Activated CD8-positive, alpha-beta memory T cell treated with anti-CD3 and anti-CD28 coated beads for 1 hour (primary cell): ENCODE measurements around the gene HECTD4.
"Not testable (repeated sequence)": the region's sequence is repeated elsewhere in the genome, so short reads cannot be mapped to it uniquely, and the experiment has no call there.

Experiments used
- DNase-seq, 2 donors: peaks; one replicate each; pipeline ENCODE4 v3.0.0-alpha.2; 2020; ENCODE audit warnings: low read depth in 1 of 2; ENCODE audit errors: extremely low read depth in 1 of 2

The HECTD4 gene

GRCh38 chr12:112406519-112407488 lies 24.6 kb upstream of the HECTD4 start:
- no peak for DNase-seq

GRCh38 chr12:112401903-112402498 lies 19.8 kb upstream of the HECTD4 start:
- no peak for DNase-seq

DNA sequence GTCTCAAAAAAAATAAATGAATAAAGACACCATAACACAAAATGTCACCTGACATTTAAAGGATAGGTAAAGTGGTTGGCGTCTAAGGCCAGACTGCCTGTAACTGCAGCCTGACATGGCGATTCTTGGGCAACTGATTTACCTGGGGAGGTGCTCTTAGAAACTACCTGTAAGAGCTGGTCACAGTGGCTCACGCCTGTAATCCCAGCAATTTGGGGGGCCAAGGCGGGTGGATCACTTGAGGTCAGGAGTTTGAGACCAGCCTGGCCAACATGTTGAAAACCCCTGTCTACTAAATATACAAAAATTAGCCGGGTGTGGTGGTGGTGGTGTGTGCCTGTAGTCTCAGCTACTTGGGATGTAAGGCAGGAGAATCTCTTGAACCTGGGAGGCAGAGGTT lies 18.8 kb upstream of the HECTD4 start:
- no peak for DNase-seq

DNA sequence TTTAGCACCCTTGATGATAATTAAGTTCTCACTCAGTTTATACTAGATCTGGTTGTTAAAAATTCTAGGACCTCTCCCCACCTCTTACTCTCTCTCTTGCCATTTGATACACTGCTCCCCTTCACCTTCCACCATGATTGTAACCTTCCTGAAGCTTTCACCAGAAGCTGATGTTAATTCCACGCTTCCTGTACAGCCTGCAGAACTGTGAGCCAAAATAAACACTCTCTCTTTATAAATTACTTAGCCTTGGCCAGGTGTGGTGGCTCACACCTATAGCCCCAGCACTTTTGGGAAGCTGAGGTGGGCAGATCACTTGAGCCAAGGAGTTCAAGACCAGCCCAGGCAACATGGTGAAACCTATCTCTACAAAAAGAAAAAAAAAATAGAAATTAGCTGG lies 11.1 kb upstream of the HECTD4 start:
- no peak for DNase-seq

DNA sequence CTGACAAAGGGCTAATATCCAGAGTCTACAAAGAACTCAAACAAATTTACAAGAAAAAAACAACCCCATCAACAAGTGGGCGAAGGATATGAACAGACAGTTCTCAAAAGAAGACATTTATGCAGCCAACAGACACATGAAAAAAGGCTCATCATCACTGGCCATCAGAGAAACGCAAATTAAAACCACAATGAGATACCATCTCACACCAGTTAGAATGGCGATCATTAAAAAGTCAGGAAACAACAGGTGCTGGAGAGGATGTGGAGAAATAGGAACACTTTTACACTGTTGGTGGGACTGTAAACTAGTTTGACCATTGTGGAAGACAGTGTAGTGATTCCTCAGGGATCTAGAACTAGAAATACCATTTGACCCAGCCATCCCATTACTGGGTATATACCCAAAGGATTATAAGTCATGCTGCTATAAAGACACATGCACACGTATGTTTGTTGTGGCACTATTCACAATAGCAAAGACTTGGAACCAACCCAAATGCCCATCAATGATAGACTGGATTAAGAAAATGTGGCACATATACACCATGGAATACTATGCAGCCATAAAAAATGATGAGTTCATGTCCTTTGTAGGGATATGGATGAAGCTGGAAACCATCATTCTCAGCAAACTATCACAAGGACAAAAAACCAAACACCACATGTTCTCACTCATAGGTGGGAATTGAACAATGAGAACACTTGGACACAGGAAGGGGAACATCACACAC lies 7.9 kb upstream of the HECTD4 start:
- not testable (repeated sequence) for DNase-seq

DNA sequence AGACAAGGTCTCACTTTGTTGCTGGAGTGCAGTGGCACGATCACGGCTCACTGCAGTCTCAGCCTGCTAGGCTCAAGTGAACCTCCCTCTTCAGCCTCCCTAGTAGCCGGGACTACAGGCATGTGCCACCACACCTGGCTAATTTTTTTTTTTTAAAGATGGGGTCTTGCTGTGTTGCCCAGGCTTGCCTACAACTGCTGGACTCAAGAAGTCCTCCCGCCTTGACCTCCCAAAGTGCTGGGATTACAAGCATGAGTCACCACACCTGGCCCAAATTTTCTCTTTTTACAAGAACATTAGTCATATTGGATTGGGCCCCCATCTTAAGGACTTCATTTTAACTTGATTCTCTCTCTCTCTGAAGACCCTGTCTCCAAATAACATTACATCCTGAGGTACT lies 7.0 kb upstream of the HECTD4 start:
- DNase-seq = no peak

- no peak for DNase-seq
Observed at GRCh38 chr12:112386726-112387125, 4.5 kb upstream of the HECTD4 start.

DNA sequence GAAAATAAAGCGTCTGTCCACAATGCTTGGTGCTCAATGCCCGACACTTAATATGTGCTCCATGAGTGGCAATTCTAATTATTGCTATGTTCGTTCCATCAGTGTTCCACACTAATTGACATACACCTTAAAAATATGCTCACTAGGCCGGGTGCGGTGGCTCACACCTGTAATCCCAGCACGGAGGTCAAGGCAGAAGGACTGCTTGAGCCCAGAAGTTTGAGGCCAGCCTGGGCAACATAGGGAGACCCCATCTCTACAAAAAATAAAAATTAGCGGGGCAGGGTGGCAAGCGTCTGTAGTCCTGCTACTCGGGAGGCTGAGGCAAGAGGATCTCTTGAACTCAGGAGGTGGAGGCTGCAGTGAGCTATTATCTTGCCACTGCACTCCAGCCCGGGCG lies 635 bp upstream of the HECTD4 start:
- DNase-seq = no peak

DNA sequence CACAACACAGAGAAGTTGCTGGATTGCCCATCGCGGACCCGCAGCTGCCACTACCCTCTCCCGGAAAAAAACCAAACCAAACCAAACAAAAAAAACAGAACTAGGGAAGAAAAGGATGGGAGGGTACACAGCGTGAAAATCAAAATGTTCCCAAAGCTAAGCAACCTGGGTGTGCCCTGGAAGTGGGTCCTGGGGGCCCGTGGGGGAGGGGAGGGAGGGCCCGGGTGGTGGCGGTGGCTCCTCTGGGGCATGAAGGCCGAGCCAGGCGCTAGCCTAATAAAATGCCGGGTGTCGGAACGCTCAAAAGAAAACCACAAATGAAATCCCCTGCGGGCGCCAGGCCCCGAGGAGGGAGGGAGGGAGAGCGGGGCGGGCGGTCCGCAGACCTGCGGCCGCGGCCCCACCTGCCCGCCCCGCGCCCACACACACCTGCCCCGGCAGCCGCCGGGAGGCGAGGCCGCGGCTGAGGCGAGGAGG lies 787 bp downstream of the HECTD4 start:
- DNase-seq = no peak

GRCh38 chr12:112380663-112381405 lies 1.4 kb downstream of the HECTD4 start:
- no peak for DNase-seq

DNA sequence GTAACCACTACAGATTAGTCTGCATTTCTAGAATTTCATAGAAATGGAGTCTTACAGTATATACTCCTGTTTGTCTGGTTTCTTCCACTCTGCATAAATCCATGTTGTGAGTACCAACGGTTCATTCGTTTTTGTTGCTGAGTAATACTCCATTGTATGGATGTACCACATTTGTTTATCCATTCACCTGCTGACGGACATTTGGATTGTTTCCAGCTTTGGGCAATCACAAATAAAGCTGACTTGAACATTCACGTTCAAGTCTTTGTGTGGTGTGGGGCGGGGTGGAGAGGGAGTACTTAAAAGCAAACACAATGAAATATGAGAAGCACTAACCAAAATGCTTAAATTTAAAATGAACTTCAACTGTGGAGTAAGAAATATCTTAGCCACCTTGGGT lies 7.1 kb downstream of the HECTD4 start:
- DNase-seq = no peak

GRCh38 chr12:112374166-112374740 lies 8.0 kb downstream of the HECTD4 start:
- no peak for DNase-seq

- DNase-seq = no peak
Observed at GRCh38 chr12:112370868-112371510, 11.2 kb downstream of the HECTD4 start.

DNA sequence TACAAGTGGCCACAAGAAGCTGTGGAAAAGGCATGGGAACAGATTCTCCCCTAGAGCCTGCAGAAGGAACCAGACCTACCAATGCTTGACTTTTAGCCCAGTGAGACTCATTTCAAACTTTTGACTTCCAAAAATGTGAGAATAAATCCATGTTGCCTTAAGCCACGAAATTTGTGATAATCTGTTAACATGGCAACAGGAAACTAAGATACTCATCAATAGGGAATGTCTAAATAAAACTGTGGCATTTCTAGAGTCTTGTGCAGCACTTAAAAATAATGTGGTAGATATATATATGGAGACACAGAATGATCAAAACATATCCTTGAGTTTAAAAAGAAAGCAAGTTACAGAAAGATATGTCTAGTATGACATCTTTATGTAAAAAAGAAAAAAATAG lies 12.0 kb downstream of the HECTD4 start:
- no peak for DNase-seq

DNA sequence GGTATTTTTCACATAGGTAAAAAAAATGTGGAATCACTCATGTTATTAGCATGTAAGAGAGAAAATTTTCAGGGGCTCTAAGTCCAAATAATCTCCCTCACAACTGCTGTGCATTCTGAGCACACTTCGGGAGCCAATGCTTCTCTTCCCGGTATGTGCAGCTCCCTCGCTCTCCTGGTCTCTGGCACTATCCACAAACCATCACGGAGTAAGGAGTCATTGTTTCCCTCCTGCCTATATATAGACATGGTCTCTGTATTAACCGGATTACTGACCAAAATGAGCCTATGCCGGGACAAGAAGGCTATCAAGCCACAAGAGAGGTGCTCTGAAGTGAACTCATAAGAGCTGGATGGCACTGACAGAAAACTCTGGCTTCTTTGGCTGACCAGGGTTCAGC lies 13.4 kb downstream of the HECTD4 start:
- DNase-seq = no peak

DNA sequence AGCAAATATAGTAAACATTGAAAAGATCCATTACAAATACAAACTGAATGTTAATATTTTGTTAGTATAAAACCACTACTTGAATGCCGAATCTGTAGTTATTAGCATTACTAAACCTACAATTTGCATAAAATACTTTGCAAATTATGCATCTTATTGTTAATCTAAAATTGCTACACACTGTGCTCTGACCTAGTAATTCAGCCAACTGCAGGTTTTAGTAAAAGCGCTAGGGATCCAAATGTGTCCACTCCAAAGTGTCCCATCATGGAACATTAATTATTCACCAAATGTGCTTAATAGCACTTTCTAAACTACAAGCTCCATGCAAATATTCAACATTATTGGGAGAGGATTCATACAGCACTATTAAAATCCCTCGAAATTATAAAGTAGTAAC lies 14.3 kb downstream of the HECTD4 start:
- no peak for DNase-seq

GRCh38 chr12:112362310-112362709 lies 19.9 kb downstream of the HECTD4 start:
- DNase-seq = no peak

DNA sequence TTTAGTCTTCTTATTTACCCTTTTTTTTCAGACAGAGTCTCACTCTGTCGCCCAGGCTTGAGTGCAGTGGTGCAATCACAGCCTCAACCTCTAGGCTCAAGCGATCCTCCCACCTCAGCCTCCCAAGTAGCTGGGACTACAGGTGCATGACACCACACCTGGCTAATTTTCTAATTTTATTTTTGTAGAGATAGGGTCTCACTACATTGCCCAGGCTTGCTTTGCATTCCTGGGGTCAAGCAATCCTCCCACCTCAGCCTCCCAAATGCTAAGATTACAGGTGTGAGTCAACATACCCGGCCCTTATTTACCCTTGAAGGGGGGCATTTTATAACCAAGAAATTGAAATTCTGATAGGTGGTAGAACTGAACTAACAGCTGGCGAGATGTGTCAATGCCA lies 21.0 kb downstream of the HECTD4 start:
- no peak for DNase-seq

GRCh38 chr12:112359290-112359689 lies 22.9 kb downstream of the HECTD4 start:
- DNase-seq = no peak

GRCh38 chr12:112357214-112357613 lies 25.0 kb downstream of the HECTD4 start:
- DNase-seq = no peak
